Kidney epithelial cell (primary cell): ENCODE measurements around the gene NMUR2. TPM values are rescaled to one million over a fixed set of nuclear protein-coding genes. Genes with fewer than 3 reads are reported as not detected.

Experiments
- DNase-seq: peaks from one replicate; pipeline ENCODE4 v3.0.0-alpha.2; 2010; ENCODE audit warnings: low read depth
- H3K27me3 ChIP-seq: 2 replicates; pipeline ENCODE4 v1.6.0; 2011; ENCODE audit warnings: low read length; ENCODE audit not compliant: control insufficient read depth, insufficient read depth
- H3K36me3 ChIP-seq: 2 replicates; pipeline ENCODE4 v1.5.1; 2011; ENCODE audit warnings: low read length; ENCODE audit not compliant: control insufficient read depth, insufficient read depth
- H3K4me3 ChIP-seq: 2 replicates; pipeline ENCODE4 v1.5.1; 2011; ENCODE audit warnings: low read depth, mild to moderate bottlenecking, control low read depth, low read length
- CTCF ChIP-seq: IDR thresholded peaks from 2 replicates; pipeline ENCODE4 v1.5.1; 2011; ENCODE audit warnings: mild to moderate bottlenecking, moderate library complexity, low read length, control low read depth, inconsistent platforms; ENCODE audit not compliant: insufficient read depth, poor library complexity, severe bottlenecking
- total RNA-seq: library from RNA; depleted of rRNA; stranded (reverse); fragments of >200 nt; gene quantifications from 2 replicates; pipeline ENCODE4 v1.2.3, GENCODE V29; 2015

NMUR2 gene
- total RNA-seq, 1 donor from 2014 or later: not detected

- Histone ChIP-seq H3K27me3 (no peaks in the 10 kb centered on the region), H3K4me3 (no peak overlapping the region), H3K36me3 (no peaks in the 10 kb centered on the region)
- no peak for TF ChIP-seq CTCF
- no peak for DNase-seq
Measured at GRCh38 chr5:152424501-152424900, 19.4 kb upstream of the NMUR2 start.

DNA sequence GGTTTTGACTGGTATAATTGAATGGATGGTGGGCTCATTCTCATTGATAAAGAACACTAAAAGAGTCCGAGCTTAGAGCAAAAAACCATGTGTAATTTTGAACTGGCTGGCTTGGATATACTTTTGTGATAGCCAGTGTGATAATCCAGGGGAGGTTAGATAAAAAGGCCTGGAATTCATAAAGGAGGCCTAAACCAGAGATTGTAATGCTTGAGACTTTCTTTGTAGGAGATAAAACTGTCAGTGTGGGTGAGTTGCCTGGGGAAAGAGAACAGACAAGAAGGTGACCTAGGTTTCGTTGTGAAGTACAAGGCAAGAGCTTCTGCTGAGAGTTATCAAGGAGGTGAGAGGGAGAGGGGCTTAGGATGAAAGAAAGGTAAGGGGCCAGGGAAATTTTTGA is 17.0 kb upstream of the NMUR2 start:
- H3K4me3 ChIP-seq: no peak overlapping the region
- no peaks in the 10 kb centered on the region for H3K27me3 ChIP-seq
- TF ChIP-seq CTCF: no peak
- H3K36me3 ChIP-seq: no peaks in the 10 kb centered on the region
- no peak for DNase-seq

DNA sequence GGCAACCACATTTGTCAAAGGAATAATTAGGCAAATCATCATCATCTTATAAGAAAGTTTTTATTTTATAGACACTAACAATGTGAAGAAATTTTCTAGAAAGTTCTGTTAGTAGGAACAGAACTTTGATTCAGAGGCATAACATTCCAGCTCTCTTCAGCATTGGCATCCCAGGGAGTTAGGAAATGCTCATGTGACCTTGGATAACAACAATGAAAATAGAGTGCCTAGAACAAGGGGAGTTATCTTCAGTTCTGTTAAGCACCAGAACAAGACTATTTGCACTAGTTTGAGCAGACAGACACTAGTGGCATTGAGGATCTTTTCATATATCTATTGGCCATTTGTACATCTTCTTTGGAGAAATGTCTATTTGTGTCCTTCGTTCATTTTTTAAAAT is 7.0 kb upstream of the NMUR2 start:
- Histone ChIP-seq H3K36me3 (no peaks in the 10 kb centered on the region), H3K27me3 (no peaks in the 10 kb centered on the region), H3K4me3 (no peak overlapping the region)
- DNase-seq: no peak
- TF ChIP-seq CTCF: no peak

DNA sequence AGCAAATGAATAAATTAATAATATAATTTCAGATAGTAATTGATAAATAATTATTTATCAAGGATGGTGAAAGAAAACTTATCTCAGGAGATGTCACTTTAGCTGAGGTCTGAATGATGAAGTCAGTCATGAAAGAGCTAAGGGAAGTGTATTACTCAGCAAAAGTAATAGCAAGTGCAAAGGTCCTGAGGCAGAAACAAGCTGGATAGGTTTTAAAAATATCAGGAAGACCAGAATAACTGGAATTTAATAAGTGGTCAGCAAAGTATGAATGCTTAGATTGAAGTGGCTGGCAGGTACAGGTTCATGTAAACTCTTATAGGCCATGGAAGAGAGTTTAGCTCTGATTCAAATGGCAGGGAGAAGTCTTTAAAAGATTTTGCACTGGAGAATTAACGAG is 1.0 kb upstream of the NMUR2 start:
- no peaks in the 10 kb centered on the region for H3K36me3 ChIP-seq
- no peak for TF ChIP-seq CTCF
- no peaks in the 10 kb centered on the region for H3K27me3 ChIP-seq
- DNase-seq: no peak
- no peak overlapping the region for H3K4me3 ChIP-seq

GRCh38 chr5:152404494-152404893 is 585 bp downstream of the NMUR2 start:
- Histone ChIP-seq H3K4me3 (no peak overlapping the region), H3K36me3 (no peaks in the 10 kb centered on the region), H3K27me3 (no peaks in the 10 kb centered on the region)
- no peak for TF ChIP-seq CTCF
- DNase-seq: no peak

- no peaks in the 10 kb centered on the region for H3K27me3 ChIP-seq
- H3K4me3 ChIP-seq: no peak overlapping the region
- H3K36me3 ChIP-seq: no peaks in the 10 kb centered on the region
- no peak for TF ChIP-seq CTCF
- DNase-seq: no peak
Measured at GRCh38 chr5:152403046-152403445, 2.0 kb downstream of the NMUR2 start.
